Measurements from ENCODE around the gene PRRT4. TPM values are rescaled to one million over a fixed set of nuclear protein-coding genes. Genes with fewer than 3 reads are reported as not detected.

The PRRT4 gene
- total and polyA plus RNA-seq, 2 of the 13 experiments (the other 11 are each of a cell fraction or from before 2014, with no cell fraction given), result not detected

DNA sequence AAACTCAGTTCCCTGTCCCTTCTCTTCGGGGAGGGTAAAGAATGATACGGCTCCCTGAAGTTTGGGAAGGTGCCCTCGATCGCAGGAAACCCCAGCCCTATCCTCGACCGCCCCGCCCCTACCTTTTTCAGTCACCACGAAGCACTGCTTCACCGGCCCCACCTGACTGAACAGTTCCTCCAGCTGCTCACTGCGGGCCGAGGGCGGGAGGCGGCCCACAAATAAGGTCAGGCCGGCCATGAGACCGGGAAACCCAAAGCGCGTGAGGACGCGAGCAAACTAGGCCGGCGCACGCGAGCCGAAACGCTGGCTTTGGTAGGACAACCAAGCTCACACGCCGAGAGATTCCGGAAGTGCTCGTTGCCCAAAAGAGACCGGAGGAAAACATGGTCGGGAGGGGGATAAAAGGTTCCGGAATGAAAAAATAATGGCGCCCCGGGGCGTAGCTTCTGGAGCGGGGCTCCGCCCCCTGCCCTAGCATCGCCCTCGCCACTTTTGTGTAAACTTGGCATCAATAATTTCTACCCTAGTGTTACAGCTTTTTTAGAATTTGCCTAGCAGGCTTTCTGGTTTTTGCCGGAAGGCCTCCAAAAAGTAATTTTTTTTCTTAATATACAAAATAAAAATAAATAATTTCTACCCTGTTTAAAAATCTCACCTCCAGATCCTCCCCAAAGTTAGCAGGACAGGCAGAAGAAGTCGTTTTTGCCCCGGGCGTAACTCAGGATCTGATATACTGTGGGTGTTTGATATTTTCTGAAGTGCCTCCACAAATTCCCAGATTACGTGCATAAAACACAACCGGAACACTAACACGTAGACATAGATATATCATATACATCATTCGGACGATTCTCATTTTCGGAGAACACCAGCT is 17.7 kb downstream of the PRRT4 start, which contains the start of gene RBM28 (continued):
- TF ChIP-seq TSC22D2 (CRISPR knock-in tag; IDR thresholded peaks at IDR 0.05; ENCODE audit: borderline replicate concordance) (peak; percentile 99), RCOR2 (CRISPR knock-in tag; IDR thresholded peaks at IDR 0.05) (no peak; the same call in 1 of the 2 replicates), CBX2 (IDR thresholded peaks at IDR 0.05; ENCODE audit: low read depth, low read length) (no peak; the same call in 1 of the 2 replicates), CBX2 (CRISPR knock-in tag; IDR thresholded peaks at IDR 0.05; ENCODE audit: low read depth) (peak; percentile 98), FOXP1 (IDR thresholded peaks at IDR 0.05) (no peak), FOXP1 (CRISPR knock-in tag; IDR thresholded peaks at IDR 0.05) (peak; percentile 28; the same call in 1 of the 2 replicates), ZNF674 (CRISPR knock-in tag; IDR thresholded peaks at IDR 0.05; ENCODE audit: low read depth) (0 out of 2 replicates have a peak, but pooled peaks have one; percentile 73), ZNF232 (CRISPR knock-in tag; IDR thresholded peaks at IDR 0.05; ENCODE audit: borderline replicate concordance) (peak; percentile 98), KLF6 (CRISPR knock-in tag; IDR thresholded peaks at IDR 0.05) (peak; percentile 99), HNRNPLL (IDR thresholded peaks at IDR 0.05; ENCODE audit: low read depth, low read length, poor library complexity, severe bottlenecking) (peak; percentile 69), SUZ12 (IDR thresholded peaks at IDR 0.05; ENCODE audit: low read depth, low read length) (no peak), RXRB (CRISPR knock-in tag; IDR thresholded peaks at IDR 0.05; ENCODE audit: borderline replicate concordance) (peak; percentile 94), ZKSCAN5 (CRISPR knock-in tag; IDR thresholded peaks at IDR 0.05) (no peak), CC2D1A (CRISPR knock-in tag; IDR thresholded peaks at IDR 0.05) (peak; percentile 100), RFX3 (CRISPR knock-in tag; IDR thresholded peaks at IDR 0.05) (peak; percentile 43; the same call in 1 of the 2 replicates), ZNF160 (CRISPR knock-in tag; IDR thresholded peaks at IDR 0.05) (peak; percentile 98)
- TF ChIP-seq, protein P1, sequence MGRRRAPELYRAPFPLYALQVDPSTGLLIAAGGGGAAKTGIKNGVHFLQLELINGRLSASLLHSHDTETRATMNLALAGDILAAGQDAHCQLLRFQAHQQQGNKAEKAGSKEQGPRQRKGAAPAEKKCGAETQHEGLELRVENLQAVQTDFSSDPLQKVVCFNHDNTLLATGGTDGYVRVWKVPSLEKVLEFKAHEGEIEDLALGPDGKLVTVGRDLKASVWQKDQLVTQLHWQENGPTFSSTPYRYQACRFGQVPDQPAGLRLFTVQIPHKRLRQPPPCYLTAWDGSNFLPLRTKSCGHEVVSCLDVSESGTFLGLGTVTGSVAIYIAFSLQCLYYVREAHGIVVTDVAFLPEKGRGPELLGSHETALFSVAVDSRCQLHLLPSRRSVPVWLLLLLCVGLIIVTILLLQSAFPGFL (CRISPR knock-in tag; IDR thresholded peaks at IDR 0.05), result no peak
- TF ChIP-seq, protein P2, sequence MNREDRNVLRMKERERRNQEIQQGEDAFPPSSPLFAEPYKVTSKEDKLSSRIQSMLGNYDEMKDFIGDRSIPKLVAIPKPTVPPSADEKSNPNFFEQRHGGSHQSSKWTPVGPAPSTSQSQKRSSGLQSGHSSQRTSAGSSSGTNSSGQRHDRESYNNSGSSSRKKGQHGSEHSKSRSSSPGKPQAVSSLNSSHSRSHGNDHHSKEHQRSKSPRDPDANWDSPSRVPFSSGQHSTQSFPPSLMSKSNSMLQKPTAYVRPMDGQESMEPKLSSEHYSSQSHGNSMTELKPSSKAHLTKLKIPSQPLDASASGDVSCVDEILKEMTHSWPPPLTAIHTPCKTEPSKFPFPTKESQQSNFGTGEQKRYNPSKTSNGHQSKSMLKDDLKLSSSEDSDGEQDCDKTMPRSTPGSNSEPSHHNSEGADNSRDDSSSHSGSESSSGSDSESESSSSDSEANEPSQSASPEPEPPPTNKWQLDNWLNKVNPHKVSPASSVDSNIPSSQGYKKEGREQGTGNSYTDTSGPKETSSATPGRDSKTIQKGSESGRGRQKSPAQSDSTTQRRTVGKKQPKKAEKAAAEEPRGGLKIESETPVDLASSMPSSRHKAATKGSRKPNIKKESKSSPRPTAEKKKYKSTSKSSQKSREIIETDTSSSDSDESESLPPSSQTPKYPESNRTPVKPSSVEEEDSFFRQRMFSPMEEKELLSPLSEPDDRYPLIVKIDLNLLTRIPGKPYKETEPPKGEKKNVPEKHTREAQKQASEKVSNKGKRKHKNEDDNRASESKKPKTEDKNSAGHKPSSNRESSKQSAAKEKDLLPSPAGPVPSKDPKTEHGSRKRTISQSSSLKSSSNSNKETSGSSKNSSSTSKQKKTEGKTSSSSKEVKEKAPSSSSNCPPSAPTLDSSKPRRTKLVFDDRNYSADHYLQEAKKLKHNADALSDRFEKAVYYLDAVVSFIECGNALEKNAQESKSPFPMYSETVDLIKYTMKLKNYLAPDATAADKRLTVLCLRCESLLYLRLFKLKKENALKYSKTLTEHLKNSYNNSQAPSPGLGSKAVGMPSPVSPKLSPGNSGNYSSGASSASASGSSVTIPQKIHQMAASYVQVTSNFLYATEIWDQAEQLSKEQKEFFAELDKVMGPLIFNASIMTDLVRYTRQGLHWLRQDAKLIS (CRISPR knock-in tag; IDR thresholded peaks at IDR 0.05), result 0 out of 2 replicates have a peak, but pooled peaks have one; percentile 71
- TF ChIP-seq, protein P3, sequence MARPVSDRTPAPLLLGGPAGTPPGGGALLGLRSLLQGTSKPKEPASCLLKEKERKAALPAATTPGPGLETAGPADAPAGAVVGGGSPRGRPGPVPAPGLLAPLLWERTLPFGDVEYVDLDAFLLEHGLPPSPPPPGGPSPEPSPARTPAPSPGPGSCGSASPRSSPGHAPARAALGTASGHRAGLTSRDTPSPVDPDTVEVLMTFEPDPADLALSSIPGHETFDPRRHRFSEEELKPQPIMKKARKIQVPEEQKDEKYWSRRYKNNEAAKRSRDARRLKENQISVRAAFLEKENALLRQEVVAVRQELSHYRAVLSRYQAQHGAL (CRISPR knock-in tag; IDR thresholded peaks at IDR 0.05; ENCODE audit: not compliant biosample characterization), result peak; percentile 85
- TF ChIP-seq, protein P4, sequence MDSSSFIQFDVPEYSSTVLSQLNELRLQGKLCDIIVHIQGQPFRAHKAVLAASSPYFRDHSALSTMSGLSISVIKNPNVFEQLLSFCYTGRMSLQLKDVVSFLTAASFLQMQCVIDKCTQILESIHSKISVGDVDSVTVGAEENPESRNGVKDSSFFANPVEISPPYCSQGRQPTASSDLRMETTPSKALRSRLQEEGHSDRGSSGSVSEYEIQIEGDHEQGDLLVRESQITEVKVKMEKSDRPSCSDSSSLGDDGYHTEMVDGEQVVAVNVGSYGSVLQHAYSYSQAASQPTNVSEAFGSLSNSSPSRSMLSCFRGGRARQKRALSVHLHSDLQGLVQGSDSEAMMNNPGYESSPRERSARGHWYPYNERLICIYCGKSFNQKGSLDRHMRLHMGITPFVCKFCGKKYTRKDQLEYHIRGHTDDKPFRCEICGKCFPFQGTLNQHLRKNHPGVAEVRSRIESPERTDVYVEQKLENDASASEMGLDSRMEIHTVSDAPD (CRISPR knock-in tag; IDR thresholded peaks at IDR 0.05), result peak; percentile 96
- TF ChIP-seq, protein P5, sequence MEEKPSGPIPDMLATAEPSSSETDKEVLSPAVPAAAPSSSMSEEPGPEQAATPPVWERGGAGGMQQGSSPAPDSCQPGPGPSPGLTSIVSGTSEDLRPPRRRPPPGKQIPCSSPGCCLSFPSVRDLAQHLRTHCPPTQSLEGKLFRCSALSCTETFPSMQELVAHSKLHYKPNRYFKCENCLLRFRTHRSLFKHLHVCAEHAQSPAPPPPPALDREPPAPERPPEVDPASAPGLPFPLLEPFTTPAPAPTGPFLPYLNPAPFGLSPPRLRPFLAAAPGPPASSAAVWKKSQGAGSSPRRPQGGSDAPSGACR (CRISPR knock-in tag; IDR thresholded peaks at IDR 0.05), result peak; percentile 89; the same call in 1 of the 2 replicates

All from HepG2 (cell line).